OCI-LY7 (cell line): ENCODE data around the gene RNF25.

Source experiments
- CTCF ChIP-seq: fragments of 200-600 bp; sonication (generic); conservative IDR thresholded peaks from 2 replicates; pipeline ENCODE4 v1.5.1; 2014; ENCODE audit warnings: mild to moderate bottlenecking, antibody characterized with exemption, low read length, moderate library complexity, mixed read lengths
- EZH2phosphoT487 ChIP-seq: fragments of 200-600 bp; sonication (generic); IDR thresholded peaks from 2 replicates; pipeline ENCODE4 v1.6.1; 2018; ENCODE audit warnings: low read depth, borderline replicate concordance, mild to moderate bottlenecking, mixed run types, antibody characterized with exemption, low read length, moderate library complexity, mixed read lengths

GRCh38 chr2:218698885-218699284 is 27.1 kb upstream of the RNF25 start:
- TF ChIP-seq CTCF, result no peak
- TF ChIP-seq EZH2phosphoT487, result no peak
